CD4-positive, alpha-beta T cell treated with Interleukin-4 for 1 hour (primary cell): Measurements from ENCODE around the gene LAMA4.
A peak's percentile ranks its signal among the peaks of the same experiment; 100 is the strongest.

Experiments used
- DNase-seq, 2 donors: peaks; one replicate each; pipeline ENCODE4 v3.0.0-alpha.2; 2020 to 2022

The LAMA4 gene

DNA sequence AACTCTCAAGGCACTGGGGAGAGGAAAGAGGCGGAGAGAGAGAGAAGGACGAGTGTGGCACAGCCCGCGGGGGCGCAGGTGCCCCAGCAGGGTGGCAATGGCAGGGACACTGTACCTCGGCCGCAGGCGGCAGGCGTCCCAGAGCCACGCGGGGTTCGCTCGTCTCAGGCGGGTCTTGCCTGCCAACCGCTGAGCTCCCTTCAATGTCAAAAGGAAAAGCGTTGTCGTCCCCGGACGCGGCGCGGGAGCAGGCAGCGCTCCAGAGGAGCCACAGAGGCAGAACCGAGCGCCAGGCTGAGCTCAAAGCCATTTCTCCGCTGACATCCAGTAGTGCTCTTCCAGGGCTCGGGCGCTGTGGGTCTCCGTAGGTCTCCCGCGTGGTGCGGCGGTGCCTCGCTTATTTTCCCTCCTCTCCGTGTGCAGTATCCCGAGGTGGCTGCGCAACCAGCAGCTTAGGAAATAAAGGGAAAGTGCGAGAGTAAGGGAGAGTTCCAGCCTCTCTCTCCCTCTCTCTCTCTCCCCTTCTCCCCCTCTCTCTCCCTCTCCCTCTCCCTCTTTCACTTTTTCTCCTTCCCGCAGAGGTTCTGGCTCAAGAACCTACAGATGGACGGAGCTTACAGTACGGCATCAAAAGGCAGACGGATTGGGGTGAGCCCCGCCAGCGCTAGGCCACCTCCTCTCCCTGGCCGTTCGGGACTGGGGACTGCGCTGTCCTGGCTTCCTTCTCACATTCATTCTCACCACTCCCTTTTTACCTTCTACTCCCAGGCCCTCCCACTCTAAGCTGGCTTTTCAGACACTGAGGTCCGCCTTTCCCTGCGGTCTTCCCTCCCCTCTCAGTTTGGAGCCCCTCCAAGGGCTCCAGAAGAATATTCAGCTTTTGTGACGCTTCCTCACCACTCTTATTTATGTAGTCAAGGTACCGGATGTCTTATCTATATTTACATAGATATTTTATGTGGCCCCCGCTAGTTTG lies at the start of gene LAMA4:
LAMA4 (minus strand) TSS at position 727 of the 976 bp plus-strand sequence; CDS start at position 310, 417 bp downstream.
- DNase-seq: no peak

GRCh38 chr6:112302142-112302705 lies 47.9 kb upstream of the LAMA4 start:
- no peak for DNase-seq

DNA sequence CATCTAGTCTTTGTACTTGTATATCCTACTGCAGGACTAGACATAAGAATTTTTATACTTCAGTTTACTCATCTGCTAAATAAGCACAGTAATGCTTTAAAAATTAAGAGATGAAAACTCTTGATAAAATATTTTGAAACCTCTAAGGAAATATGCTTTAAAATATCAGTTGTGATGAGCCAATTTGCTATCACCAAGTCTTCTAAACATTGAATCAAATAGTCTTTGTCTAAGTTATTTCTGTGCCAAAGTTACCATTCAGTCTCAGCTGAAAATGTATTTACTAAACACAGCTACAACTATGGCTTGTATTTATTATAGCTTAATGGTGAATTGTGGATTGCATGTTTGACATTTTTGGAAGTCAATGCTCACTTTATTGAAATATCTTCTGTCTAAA lies 46.5 kb upstream of the LAMA4 start:
- DNase-seq: no peak

DNA sequence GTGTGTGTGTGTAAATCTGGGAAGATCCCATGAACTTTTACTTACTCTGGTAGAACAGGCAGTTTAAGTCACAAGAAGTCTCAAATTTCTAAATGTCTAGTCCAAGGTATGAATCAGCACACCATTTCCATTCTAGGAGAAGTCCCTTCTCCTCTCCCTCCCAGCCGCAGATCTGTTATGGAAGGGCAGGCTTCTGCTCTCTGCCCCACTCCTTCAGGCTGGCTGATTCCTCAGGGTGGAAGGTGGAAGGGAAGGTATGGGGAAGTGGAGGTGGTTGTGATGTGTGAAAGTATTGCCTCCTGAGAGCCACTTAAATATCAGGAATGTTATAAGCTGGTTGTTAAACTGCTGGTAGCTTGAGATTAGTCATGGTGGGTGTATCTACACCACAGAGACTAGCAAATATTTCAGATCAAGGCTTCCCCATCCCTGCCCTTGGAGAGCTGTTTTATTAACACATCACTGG lies 44.5 kb upstream of the LAMA4 start:
- no peak for DNase-seq

- no peak for DNase-seq
Measured at GRCh38 chr6:112298021-112298745, 43.8 kb upstream of the LAMA4 start.

DNA sequence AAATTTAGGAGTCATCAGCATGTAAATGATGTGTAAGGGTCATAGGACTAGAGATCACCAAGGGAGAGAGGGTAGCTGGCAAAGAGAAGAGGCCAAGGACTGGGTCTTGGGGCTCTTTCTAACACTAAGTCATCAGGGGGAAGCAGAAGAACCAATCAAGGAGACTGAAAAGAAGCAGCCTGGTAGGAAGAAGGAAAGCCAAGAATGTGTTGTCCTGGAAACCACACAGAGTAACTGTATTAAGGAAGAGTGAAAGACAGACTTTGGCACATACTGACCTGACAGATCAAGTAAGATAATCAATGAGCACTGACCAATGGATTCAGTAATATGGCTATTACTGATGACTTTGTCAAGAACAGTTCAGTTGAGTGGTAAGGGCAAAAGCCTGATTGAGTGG lies 42.3 kb upstream of the LAMA4 start:
- DNase-seq: no peak

DNA sequence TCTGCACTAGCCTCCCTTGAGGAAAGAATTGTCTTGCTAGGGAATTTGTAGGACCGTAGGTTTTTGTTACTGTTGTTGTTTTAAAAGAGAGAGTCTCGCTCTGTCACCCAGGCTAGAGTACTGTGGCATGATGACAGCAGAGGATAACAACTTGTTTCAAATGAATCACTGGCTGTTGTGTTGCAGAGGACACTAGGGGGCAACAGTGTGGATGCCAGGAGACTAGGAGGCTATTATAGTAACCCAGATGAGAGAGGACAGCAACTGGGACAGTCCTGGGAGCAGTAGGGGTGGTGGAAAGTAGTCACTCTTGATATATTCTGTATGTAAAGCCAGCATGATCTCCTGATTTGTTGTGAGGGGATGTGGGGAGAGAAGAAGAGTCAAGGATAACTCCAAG lies 41.8 kb upstream of the LAMA4 start:
- no peak for DNase-seq

- no peak for DNase-seq
Measured at GRCh38 chr6:112291161-112291762, 36.9 kb upstream of the LAMA4 start.

DNA sequence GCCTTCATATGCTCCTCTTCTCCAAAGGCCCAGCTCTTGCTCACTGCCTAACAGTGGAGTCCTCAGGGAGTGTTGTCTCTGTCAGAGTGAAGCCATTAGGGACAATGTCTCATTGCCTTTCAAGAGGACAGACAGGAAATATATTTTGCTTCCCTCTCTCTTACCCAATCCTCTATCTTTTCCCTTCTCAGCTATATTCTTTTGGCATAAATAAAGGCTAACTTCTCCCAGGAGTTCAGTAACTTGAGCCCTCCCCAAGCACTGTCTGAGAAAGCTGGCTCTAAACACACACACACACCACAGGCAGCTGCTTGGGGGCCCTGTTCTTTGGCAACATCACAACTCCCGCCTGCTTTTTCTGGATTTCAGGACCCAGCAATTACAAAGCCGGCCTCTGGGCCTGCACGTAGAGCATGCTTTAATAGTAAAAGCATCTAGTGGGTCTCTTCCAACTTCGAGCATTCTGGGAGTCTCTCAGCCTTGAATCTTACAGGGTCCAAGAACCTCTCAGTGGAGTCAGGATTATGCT lies 34.7 kb upstream of the LAMA4 start:
- no peak for DNase-seq

DNA sequence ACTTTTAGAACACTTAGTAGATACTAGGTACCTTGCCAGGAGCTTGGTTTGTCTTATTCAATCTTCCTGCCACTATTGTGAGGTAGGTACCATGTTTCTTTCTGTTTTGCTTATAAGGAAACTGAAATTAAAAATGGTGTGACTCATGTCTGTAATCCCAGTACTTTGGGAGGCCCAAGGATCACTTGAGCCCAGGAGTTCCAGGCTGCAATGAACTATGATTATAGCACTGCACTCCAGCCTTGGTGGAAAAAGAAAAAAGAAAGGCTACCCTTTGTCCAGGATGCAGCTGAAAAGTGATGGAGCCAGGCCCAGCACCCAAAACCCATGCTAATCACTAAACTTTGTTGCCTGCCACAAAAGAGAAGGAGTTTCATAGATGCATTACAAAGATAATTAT lies 34.1 kb upstream of the LAMA4 start:
- DNase-seq: no peak

GRCh38 chr6:112287577-112288225 lies 33.3 kb upstream of the LAMA4 start:
- DNase-seq: no peak

GRCh38 chr6:112286500-112287144 lies 32.3 kb upstream of the LAMA4 start:
- no peak for DNase-seq

- DNase-seq: peak; percentile 39 to 58
Measured at GRCh38 chr6:112286010-112286409, 31.6 kb upstream of the LAMA4 start.

DNA sequence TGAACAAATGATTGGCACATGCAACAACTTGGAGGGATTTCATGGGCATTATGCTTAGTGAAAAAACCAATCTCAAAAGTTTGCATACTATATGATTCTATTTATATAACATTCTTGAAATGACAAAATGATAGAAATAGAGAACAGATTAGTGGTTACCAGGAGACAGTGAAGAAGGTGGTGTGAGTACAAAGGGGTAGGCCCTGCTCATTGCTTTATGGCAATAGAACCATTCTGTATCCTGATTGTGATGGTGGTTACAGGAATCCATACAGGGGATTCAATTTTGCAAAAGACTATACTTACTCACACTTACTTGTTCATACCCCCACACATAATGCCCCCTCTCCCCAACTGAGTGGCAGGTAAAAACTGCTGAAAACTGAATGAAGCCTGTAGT lies 30.2 kb upstream of the LAMA4 start:
- no peak for DNase-seq

- DNase-seq: no peak
Measured at GRCh38 chr6:112283621-112284020, 29.3 kb upstream of the LAMA4 start.

DNA sequence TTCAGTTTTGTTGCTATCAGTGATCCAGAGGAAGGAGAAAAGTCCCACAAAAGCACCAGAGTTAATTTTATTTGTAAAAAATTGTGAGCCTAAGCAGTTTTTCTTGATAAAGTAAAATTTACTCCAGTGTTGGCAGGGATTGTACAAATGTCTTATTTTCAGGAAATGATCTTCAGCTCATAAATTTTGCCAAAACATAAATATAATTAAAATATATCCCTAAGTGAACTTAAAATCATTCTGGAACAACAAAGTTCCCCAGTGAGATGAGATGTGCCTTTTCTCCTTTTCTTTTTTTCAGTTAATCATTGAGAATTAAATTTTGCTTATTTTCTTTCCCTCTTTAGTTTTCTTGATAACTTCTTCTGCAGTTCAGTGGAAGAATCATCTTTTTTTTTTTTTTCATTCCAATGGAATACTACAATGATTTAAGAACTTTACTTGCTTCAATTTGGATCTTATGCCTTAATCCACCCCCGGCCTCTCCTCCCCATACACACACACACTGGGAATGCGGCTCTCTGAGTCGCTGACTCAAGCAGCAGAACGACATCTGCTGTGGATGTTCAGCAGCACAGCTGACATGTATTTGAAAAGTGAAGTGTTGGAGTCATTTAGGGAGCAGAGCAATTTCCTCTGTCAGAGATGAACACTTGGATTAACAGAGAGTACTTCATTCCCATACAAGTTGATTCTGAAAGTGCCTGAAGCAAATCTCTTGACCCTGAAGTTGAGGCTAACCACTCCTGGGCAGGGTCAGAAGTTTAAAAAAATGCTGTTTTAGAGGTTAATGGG lies 27.7 kb upstream of the LAMA4 start:
- no peak for DNase-seq

DNA sequence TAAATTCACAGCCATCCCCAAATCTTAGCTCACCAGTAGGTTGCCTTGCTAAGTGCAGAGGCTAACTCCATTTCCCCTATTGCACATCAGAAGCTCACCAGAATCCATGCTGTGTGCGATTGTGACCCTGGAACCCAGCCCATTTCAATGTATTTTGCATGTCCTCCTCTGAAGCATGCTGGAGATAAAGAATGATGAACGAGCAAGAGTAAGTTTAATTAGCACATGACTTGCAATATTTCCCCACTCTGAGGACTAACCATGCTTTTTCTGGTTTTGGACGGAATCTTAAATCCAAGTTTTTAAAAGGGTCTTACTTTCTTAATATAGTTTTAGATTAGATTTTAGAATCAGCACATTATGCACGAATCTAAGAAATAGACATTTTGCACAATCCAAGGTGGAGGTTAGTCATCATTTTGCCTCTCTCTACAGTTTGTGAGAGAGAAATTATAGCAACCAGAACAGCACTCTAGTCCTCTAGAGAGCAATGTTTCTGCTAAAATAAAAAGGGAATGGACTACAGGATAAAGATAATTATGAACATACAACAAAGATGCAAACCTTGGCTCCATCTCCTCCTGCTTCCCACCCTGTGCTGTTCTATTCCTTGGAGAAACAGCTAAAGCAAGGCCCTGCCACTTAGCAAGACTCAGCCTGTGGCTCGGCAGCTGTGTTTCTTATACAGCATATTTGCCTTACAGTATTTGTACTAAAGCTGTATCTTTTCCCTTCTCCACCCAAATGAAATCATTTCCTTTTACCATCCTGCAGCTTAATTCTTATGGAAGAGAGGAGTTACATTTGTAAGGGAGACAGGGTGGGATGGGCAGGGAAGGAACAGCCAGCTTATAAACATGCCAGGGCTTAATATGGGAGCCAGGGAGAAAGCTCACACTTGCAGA lies 24.9 kb upstream of the LAMA4 start:
- no peak for DNase-seq

DNA sequence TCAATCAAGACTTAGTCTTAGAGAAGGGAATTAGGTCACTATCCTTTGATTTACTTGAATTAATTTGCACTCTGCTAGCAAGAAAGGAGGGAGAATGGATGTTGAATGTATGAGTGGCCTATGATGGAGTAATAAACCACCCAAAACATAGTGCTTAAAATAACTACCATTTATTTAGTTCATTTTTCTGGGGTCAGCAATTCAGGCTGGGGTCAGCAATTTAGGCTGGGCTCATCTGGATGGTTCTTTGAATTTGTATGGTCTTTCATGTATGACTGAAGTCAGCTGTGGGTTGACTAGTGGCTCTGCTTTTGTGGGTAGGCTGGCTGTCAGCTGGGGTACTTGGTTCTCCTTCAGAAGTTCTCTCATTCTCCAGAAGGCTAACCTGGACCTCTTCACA lies 21.0 kb upstream of the LAMA4 start:
- DNase-seq: no peak

DNA sequence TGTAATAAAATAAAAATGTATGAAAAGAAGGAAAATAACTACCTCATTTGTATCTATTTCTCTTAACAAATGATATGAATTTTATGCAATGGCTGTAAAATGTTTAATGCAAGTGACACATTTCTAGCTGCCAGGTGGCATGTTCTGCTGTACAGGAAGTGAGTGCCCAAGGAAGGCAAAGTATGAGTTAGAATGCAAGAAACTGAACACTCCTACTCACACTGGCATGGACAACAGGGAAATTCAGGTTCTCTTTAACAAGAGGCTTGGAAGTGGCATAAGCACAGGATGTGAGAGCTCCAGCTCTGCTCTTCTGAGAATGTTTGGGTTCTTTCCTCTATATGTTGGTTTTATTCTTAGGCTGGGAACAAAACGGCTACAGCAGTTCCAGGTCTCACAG lies 20.4 kb upstream of the LAMA4 start:
- no peak for DNase-seq

GRCh38 chr6:112272799-112273198 lies 18.4 kb upstream of the LAMA4 start:
- no peak for DNase-seq
